Endothelial cell (in vitro differentiated cells): ENCODE results near the gene NFIX. TPM values are rescaled to one million over a fixed set of nuclear protein-coding genes. Genes with fewer than 3 reads are reported as not detected.

Experiments used
- DNase-seq: peaks from one replicate; pipeline ENCODE4 v3.0.0; 2021; ENCODE audit warnings: low spot score
- H3K27ac Mint-ChIP-seq: one replicate; pipeline ENCODE4 v1.8.0; 2021; ENCODE audit warnings: mixed read lengths, inconsistent platforms; ENCODE audit not compliant: unreplicated experiment
- H3K27me3 Mint-ChIP-seq: one replicate; pipeline ENCODE4 v1.8.0; 2021; ENCODE audit warnings: mild to moderate bottlenecking, moderate library complexity, mixed read lengths, inconsistent platforms; ENCODE audit not compliant: unreplicated experiment
- H3K36me3 Mint-ChIP-seq: one replicate; pipeline ENCODE4 v1.8.0; 2021; ENCODE audit warnings: mild to moderate bottlenecking, low read depth, mixed read lengths, inconsistent platforms; ENCODE audit not compliant: unreplicated experiment
- H3K4me1 Mint-ChIP-seq: one replicate; pipeline ENCODE4 v1.8.0; 2021; ENCODE audit warnings: mild to moderate bottlenecking, mixed read lengths, inconsistent platforms; ENCODE audit not compliant: unreplicated experiment
- H3K4me3 Mint-ChIP-seq: one replicate; pipeline ENCODE4 v1.8.0; 2021; ENCODE audit warnings: mild to moderate bottlenecking, mixed read lengths, inconsistent platforms; ENCODE audit not compliant: unreplicated experiment
- H3K9me3 Mint-ChIP-seq: one replicate; pipeline ENCODE4 v1.8.0; 2021; ENCODE audit warnings: mixed read lengths, inconsistent platforms; ENCODE audit not compliant: unreplicated experiment
- total RNA-seq: library from RNA; stranded (reverse); fragmentation: NEBNext Ultra II Directional; extraction: Animal tissue kit (Norgen Biotek cat#: 25700); gene quantifications from one replicate; pipeline ENCODE4 v1.2.1, GENCODE V29; 2021; ENCODE audit not compliant: unreplicated experiment
- TF ChIP-seq, protein P1 (sequence below): fragments of 200-600 bp; sonication (generic); IDR thresholded peaks from one replicate; pipeline ENCODE4 v1.5.0; 2021; ENCODE audit warnings: antibody characterized with exemption; ENCODE audit not compliant: unreplicated experiment

The NFIX gene
- total RNA-seq, 1 donor from 2014 or later, result 9.9 TPM

- no peaks in the 10 kb centered on the region for H3K9me3 Mint-ChIP-seq
- peak overlapping the region; percentile 74 for H3K27ac Mint-ChIP-seq
- H3K4me1 Mint-ChIP-seq, result peaks cover 20% of the 10 kb centered on the region
- no peak for DNase-seq
- H3K27me3 Mint-ChIP-seq, result peaks cover 15% of the 10 kb centered on the region
- H3K36me3 Mint-ChIP-seq, result peaks cover 11% of the 10 kb centered on the region
- peak overlapping the region; percentile 97 for H3K4me3 Mint-ChIP-seq
- TF ChIP-seq, protein P1, sequence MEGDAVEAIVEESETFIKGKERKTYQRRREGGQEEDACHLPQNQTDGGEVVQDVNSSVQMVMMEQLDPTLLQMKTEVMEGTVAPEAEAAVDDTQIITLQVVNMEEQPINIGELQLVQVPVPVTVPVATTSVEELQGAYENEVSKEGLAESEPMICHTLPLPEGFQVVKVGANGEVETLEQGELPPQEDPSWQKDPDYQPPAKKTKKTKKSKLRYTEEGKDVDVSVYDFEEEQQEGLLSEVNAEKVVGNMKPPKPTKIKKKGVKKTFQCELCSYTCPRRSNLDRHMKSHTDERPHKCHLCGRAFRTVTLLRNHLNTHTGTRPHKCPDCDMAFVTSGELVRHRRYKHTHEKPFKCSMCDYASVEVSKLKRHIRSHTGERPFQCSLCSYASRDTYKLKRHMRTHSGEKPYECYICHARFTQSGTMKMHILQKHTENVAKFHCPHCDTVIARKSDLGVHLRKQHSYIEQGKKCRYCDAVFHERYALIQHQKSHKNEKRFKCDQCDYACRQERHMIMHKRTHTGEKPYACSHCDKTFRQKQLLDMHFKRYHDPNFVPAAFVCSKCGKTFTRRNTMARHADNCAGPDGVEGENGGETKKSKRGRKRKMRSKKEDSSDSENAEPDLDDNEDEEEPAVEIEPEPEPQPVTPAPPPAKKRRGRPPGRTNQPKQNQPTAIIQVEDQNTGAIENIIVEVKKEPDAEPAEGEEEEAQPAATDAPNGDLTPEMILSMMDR, result no peak
Measured at GRCh38 chr19:13101590-13102415, 106.5 kb downstream of the NFIX start.

GRCh38 chr19:13102416-13102665 is 107.1 kb downstream of the NFIX start:
- no peaks in the 10 kb centered on the region for H3K9me3 Mint-ChIP-seq
- TF ChIP-seq, protein P1, result no peak
- H3K4me3 Mint-ChIP-seq, result peak overlapping the region; percentile 97
- peaks cover 16% of the 10 kb centered on the region for H3K4me1 Mint-ChIP-seq
- H3K36me3 Mint-ChIP-seq, result peaks cover 11% of the 10 kb centered on the region
- H3K27ac Mint-ChIP-seq, result peak overlapping the region; percentile 74
- no peak for DNase-seq
- H3K27me3 Mint-ChIP-seq, result peaks cover 15% of the 10 kb centered on the region

DNA sequence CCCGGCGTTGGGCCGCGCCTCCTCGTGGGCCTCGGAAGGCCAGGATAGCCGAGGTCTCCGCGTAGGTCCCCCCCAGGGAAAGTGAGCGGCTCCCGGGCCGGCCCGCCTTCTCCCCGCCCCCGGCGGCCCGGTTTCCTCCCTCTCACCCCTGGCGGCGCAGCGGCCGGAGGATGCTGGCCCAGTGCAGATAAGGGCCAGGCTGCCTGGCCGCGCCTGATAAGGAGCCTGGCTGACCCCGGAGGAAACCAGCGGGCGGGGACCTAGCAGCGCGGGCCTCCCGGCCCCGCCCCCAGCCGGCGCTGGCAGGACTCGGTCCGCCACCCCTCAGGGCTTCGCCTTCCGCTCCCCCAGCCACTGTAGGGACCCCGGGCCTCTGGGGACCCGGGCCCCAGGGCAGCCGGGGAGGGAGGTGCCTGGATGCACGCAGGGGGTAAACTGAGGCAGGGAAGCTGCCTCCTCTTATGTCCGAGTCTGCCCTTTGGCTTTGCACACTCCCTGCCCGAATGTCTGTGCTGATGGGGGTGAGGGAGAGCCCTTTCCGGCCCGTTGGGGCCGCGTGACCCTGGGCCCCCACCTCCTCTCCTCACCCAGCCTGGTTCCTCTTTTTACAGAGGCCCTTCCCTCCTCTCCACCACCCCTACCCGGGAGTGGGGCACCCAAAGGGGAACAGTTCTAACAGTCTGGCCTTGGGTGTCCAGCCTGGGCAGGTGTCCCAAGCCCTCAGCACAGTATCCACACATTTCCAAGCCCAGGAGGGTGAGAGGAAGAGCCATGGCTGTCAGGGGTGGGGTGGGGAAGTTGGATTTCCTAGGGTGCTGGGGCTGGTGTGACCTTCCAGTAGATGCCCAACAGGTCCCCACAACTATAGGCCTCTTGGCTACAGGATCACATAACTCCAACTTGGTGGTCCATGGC is 107.6 kb downstream of the NFIX start, which contains the start of gene LYL1:
Gene LYL1, minus strand, starts transcription at position 193 of the 915 bp plus-strand sequence. CDS start 1,687 bp downstream, outside the sequence.
- peak; percentile 99 for DNase-seq
- Mint-ChIP-seq H3K4me1 (peaks cover 16% of the 10 kb centered on the region), H3K27ac (peak within 1 kb of the TSS; percentile 74), H3K4me3 (peak within 1 kb of the TSS; percentile 97), H3K27me3 (peaks cover 15% of the 10 kb centered on the region), H3K9me3 (no peaks in the 10 kb centered on the region), H3K36me3 (peaks cover 11% of the 10 kb centered on the region)
- TF ChIP-seq, protein P1, result no peak

DNA sequence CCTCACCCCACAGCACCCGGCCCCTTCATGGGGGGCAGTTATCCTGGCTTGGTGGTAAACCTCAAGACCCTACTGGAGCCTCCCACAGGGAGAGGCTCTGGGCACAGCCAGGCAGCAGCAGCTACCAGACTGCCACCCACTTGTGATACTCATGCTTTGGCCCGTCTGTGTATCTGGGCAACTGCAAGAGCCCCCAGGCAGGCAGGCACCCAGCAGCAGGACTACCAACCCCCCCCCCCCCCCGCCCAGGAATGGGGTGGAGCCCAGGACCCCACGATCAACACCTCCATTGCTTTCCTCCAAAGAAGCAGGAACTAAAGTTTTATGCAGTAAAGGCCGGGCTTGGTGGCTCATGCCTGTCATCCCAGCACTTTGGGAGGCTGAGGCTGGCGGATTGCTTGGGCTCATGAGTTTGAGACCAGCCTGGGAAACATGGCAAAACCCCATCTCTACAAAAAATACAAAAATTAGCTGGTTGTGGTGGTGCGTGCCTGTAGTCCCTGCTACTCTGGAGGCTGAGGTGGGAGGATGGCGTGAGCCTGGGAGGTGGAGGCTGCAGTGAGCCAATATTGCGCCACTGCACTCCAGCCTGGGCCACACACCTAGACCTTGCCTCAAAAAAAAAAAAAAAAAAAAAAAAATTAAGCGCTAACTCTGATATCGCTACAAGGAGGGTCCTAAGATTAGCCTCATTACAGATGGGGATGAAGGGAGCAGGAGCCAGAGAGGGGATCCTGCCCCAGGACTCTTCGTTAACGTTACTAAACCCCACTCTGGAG is 108.5 kb downstream of the NFIX start:
- Mint-ChIP-seq H3K36me3 (peaks cover 11% of the 10 kb centered on the region), H3K4me1 (peaks cover 16% of the 10 kb centered on the region), H3K27ac (peak overlapping the region; percentile 52), H3K27me3 (peaks cover 15% of the 10 kb centered on the region), H3K4me3 (no peak overlapping the region), H3K9me3 (no peaks in the 10 kb centered on the region)
- no peak for DNase-seq
- TF ChIP-seq, protein P1, result no peak
